ENCODE results near the gene ANKS1B.
"Not testable (repeated sequence)": the region's sequence is repeated elsewhere in the genome, so short reads cannot be mapped to it uniquely, and the experiment has no call there.

The ANKS1B gene

GRCh38 chr12:98767248-98767647, 1217.5 kb downstream of the ANKS1B start:
- TF ChIP-seq CTCF (conservative IDR thresholded peaks at IDR 0.05; ENCODE audit: low read depth, low read length) = no peak
- Histone ChIP-seq H3K4me2 (no peak overlapping the region), H3K36me3 (ENCODE audit: insufficient read depth) (no peaks in the 10 kb centered on the region), H3K79me2 (ENCODE audit: insufficient read depth, low read depth) (no peaks in the 10 kb centered on the region), H3K27ac (no peak overlapping the region), H3K4me1 (ENCODE audit: low read depth, poor library complexity, severe bottlenecking) (no peaks in the 10 kb centered on the region), H2AFZ (ENCODE audit: low read depth) (no peak overlapping the region), H3K27me3 (ENCODE audit: insufficient read depth, low read depth) (no peaks in the 10 kb centered on the region), H4K20me1 (ENCODE audit: insufficient read depth) (no peaks in the 10 kb centered on the region), H3K4me3 (IDR thresholded peaks at IDR 0.05; ENCODE audit: insufficient read depth, low read depth, low read length) (no peak overlapping the region), H3K9ac (no peak overlapping the region)

- no peaks in the 10 kb centered on the region for H3K4me1 ChIP-seq (ENCODE audit: low read depth, poor library complexity, severe bottlenecking)
- H3K4me3 ChIP-seq (IDR thresholded peaks at IDR 0.05; ENCODE audit: insufficient read depth, low read depth, low read length) = no peak overlapping the region
- no peaks in the 10 kb centered on the region for H4K20me1 ChIP-seq (ENCODE audit: insufficient read depth)
- no peaks in the 10 kb centered on the region for H3K79me2 ChIP-seq (ENCODE audit: insufficient read depth, low read depth)
- H3K36me3 ChIP-seq (ENCODE audit: insufficient read depth) = no peaks in the 10 kb centered on the region
- no peak overlapping the region for H3K27ac ChIP-seq
- H2AFZ ChIP-seq (ENCODE audit: low read depth) = no peak overlapping the region
- no peak overlapping the region for H3K9ac ChIP-seq
- no peak for TF ChIP-seq CTCF (conservative IDR thresholded peaks at IDR 0.05; ENCODE audit: low read depth, low read length)
- no peaks in the 10 kb centered on the region for H3K27me3 ChIP-seq (ENCODE audit: insufficient read depth, low read depth)
- H3K4me2 ChIP-seq = no peak overlapping the region
Observed at GRCh38 chr12:98763656-98764055, 1221.1 kb downstream of the ANKS1B start.

DNA sequence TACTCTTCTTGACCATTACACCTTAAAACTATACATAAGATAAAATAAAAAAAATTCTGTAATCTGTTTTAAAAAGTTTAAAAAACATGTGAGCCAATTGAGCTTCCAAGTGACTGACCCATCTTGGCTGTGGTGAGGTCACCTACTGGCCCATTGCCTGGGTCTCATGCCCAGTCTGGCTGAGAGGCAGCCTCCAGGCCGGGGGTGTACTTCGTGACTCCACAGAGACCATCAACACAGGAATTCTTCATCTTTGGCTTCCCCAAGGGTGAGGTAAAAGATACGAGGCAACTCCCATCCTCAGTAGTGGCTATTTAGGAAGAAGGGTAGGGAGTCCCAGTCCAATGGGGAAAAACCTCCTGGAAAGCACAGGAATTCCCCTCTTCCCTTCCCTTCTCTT, 1226.4 kb downstream of the ANKS1B start:
- no peak for TF ChIP-seq CTCF (conservative IDR thresholded peaks at IDR 0.05; ENCODE audit: low read depth, low read length)
- H3K4me3 ChIP-seq (IDR thresholded peaks at IDR 0.05; ENCODE audit: insufficient read depth, low read depth, low read length) = no peak overlapping the region
- H3K27me3 ChIP-seq (ENCODE audit: insufficient read depth, low read depth) = no peaks in the 10 kb centered on the region
- no peaks in the 10 kb centered on the region for H3K79me2 ChIP-seq (ENCODE audit: insufficient read depth, low read depth)
- H3K36me3 ChIP-seq (ENCODE audit: insufficient read depth) = no peaks in the 10 kb centered on the region
- no peak overlapping the region for H2AFZ ChIP-seq (ENCODE audit: low read depth)
- H3K4me2 ChIP-seq = no peak overlapping the region
- H3K9ac ChIP-seq = no peak overlapping the region
- H3K27ac ChIP-seq = no peak overlapping the region
- no peaks in the 10 kb centered on the region for H4K20me1 ChIP-seq (ENCODE audit: insufficient read depth)
- H3K4me1 ChIP-seq (ENCODE audit: low read depth, poor library complexity, severe bottlenecking) = no peaks in the 10 kb centered on the region

DNA sequence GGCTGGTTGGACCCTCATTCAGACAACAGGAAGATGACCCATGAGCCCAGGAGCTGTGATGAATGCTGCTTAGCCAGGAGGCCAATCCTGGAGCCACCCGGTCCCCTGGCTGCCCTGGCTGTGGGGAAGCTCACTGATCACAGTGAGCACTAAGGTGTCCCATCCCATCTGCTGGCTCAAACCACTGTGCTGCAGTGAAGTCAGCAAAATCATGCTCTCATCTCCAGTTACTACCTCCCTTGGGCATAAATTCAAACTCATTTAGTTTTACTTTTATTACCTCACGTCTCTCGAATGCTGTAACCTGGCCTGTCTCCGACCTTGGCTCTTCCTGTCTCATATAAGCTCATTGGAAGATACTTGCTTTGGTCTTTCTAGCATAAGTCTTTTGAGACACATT, 1227.3 kb downstream of the ANKS1B start:
- H3K4me2 ChIP-seq = no peak overlapping the region
- no peaks in the 10 kb centered on the region for H3K36me3 ChIP-seq (ENCODE audit: insufficient read depth)
- no peak overlapping the region for H3K4me3 ChIP-seq (IDR thresholded peaks at IDR 0.05; ENCODE audit: insufficient read depth, low read depth, low read length)
- no peak overlapping the region for H3K9ac ChIP-seq
- H3K79me2 ChIP-seq (ENCODE audit: insufficient read depth, low read depth) = no peaks in the 10 kb centered on the region
- H2AFZ ChIP-seq (ENCODE audit: low read depth) = no peak overlapping the region
- no peak overlapping the region for H3K27ac ChIP-seq
- TF ChIP-seq CTCF (conservative IDR thresholded peaks at IDR 0.05; ENCODE audit: low read depth, low read length) = no peak
- H4K20me1 ChIP-seq (ENCODE audit: insufficient read depth) = no peaks in the 10 kb centered on the region
- no peaks in the 10 kb centered on the region for H3K27me3 ChIP-seq (ENCODE audit: insufficient read depth, low read depth)
- no peaks in the 10 kb centered on the region for H3K4me1 ChIP-seq (ENCODE audit: low read depth, poor library complexity, severe bottlenecking)

- not testable (repeated sequence) for H4K20me1 ChIP-seq (ENCODE audit: insufficient read depth); H3K36me3 ChIP-seq (ENCODE audit: insufficient read depth); H3K79me2 ChIP-seq (ENCODE audit: insufficient read depth, low read depth); H3K27me3 ChIP-seq (ENCODE audit: insufficient read depth, low read depth); H3K4me3 ChIP-seq (IDR thresholded peaks at IDR 0.05; ENCODE audit: insufficient read depth, low read depth, low read length); H3K27ac ChIP-seq; H3K4me2 ChIP-seq; H3K9ac ChIP-seq; H3K4me1 ChIP-seq (ENCODE audit: low read depth, poor library complexity, severe bottlenecking); H2AFZ ChIP-seq (ENCODE audit: low read depth)
Observed at GRCh38 chr12:98755855-98756254, 1228.9 kb downstream of the ANKS1B start.
